NCI-H69 (cell line): ENCODE measurements around the gene ANAPC7.
"Not testable (repeated sequence)": the region's sequence is repeated elsewhere in the genome, so short reads cannot be mapped to it uniquely, and the experiment has no call there.

ENCODE experiments used
- DNase-seq: peaks from one replicate; lab custom pipeline; 2025; lab: John Stamatoyannopoulos, UW

ANAPC7 gene

DNA sequence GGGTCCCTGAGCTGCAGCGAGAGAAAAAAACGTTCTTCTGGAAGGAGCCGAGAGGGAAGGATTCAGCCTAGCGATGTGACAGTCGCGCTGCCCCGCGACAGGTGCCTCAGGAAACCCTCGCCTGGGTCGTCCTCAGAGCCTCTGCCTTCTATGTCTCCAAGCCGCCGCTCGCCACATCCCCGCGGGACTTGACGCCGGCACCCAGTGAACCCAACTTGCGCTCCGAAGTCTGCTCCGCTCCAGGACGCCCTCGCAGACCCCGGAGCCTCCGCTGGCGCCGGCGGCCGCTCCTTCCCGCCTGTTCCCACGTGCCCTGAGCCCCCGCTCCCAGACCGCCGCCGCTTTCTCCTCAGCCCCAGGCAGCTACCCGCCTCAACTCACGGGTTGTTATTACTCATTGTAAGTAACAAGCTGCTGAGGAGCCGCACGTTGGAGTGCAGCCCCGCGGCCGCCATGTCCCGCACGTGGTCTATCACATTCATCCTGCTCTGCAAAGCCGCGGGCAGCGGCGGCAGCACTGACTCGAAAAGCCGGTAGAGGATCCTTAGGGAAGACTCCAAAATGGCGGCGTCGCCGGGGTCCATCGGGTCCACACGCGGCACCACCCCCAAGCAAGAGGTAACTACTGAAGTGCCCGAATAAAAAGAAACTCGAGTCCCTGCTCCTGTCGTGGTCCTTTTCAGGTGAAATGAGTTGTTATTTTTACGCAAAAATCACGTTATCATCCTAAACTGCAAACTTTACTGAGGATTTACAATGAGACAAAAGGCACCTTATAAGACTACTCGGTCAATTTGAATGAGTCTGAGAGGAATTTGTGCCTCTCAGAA lies at the start of gene ANAPC7:
Gene ANAPC7 (minus strand): TSS at position 563 of the 830 bp plus-strand sequence. CDS start 81 bp downstream, at position 482.
- DNase-seq, result peak; percentile 97

DNA sequence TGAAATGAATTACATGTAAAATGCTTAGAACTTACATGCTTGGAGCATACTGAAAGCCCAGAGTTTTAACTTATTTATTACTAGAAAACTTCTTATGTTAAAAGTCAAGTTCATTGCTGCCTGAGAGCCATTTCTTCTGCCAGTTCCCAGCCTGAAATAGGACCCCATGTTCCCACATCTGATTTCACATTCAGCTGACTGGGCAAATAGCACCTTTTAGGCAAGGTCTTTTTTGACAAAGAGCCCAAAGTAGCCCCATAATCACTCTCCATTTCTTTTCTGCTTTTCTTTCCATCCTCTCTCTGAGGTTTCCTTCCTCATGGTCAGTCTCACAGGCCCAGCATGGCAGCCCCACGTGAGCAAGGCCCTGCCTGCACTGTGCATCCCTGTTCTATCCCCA lies 47.8 kb upstream of the ANAPC7 start:
- no peak for DNase-seq

DNA sequence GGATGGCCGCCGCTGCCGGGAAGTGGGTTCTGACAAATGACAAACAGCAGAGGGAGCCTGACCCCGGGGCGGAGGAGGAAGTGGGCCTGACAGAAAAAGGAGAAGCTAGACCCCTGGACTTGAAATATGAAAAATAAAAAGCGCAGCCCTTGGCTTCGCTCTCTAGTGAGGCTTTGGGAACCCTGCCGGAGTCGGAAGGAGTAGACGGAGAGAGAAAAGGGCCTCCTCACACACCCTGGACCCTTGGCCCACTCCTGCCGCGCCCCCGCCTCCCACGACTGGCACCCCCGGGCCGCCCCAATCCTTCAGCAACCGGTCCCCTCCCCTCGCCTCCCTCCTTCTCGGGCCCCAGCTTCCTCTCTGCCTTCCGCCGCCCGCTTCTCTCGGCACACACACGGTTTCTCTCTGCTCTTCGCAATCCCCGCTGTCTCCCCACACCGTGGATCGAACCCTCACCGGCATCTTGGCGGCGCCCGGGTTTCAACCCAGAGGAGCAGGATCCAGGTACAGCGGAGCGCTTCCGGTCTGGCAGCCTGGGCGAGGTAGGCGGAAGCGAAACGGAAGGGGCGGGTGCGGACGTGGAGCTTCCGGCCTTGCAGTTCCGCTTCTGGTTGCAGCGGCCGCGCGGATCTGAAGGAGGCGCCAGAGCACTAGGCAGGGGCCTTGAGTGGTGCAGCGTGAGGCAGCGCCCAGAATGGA lies 46.4 kb upstream of the ANAPC7 start, which contains the start of gene ARPC3:
Gene ARPC3 (minus strand): TSS at position 539 of the 699 bp plus-strand sequence. CDS start 77 bp downstream, at position 462.
- peak; percentile 98 for DNase-seq

GRCh38 chr12:110444455-110444854 lies 40.9 kb upstream of the ANAPC7 start:
- no peak for DNase-seq

- DNase-seq, result no peak
These were observed 32.7 kb upstream of the ANAPC7 start for GRCh38 chr12:110436231-110436630.

DNA sequence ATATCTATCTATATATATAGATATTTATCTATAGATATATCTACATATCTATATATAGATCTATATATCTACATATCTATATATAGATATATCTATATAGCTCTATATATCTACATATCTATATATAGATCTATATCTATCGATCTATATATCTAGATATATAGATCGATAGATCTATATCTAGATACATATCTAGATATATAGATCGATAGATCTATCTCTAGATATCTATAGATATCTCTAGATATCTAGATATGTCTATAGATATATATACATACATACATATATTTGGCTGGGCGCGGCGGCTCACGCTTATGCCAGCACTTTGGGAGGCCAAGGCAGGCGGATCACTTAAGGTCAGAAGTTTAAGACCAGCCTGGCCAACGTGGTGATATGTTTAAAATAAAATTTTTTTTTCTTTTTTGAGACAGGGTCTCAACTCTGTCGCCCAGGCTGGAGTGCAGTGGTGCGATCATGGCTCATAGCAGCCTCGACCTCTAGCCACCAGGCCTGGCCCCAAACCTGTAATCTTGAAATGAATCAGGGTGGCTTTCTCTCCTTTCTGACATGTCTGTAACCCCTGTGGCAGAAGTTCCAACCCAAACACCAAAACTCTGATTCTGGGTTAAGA lies 28.6 kb upstream of the ANAPC7 start:
- DNase-seq, result no peak

DNA sequence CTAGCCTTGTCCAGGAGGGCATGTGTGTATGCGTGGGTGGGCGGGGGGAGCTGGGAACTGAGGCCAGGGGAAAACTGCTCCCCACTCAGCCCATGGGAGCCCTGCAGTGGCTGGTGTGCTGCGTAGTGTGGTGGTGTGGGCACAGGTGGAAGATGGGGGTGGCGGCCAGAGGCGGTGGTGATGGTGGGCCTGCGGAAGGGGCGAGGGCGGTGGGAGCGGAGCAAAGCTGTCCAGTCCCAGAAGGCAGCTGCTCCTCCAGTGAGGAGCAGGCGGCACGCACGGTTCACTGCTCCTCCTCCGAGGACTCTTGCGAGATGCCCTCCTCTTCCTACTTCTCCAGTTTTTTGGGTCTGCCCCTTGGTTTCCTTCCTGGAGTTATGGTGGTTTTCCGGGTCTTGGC lies 26.2 kb upstream of the ANAPC7 start:
- not testable (repeated sequence) for DNase-seq

DNA sequence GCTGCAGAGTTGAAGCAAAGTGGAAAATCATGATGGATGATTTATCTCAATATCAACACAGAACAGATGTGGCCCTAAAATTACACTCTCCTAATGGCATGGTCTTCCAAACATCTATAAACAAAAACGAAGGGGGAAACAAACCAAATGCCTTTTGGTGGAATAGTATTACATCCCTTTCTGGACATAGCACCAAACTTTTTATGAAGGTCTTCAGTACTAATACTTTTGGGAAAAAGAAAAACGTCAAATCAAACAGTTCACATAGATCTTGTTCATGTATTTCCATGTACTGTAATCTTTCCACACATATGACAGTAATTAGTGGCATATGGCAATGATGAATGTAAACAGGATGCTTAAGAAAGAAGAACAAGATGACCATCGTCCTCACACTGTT lies 22.9 kb upstream of the ANAPC7 start:
- peak; percentile 72 for DNase-seq

GRCh38 chr12:110424237-110424636 lies 20.7 kb upstream of the ANAPC7 start:
- no peak for DNase-seq

- no peak for DNase-seq
These were observed 18.2 kb upstream of the ANAPC7 start for GRCh38 chr12:110421701-110422100.

DNA sequence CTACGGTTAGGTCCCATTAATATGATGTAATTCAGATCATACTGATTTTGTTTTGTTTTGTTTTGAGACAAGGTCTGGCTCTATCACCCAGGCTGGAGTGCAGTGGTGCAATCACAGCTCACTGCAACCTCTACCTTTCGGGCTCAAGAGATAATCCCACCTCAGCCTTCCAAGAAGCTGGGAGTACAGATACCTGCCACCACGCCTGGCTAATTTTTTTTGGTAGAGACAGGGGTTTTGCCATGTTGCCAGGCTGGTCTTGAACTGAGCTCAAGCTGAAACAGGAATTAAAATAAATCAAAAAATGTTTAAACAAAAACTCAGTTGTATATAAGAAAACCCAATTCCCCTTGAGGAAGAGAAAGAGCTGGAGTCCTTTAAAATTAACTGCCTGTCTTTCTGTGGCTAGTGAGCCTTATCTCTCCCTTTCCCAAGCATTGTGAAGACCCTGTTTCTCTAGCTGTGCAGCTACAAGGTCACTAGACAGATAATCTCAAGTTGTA lies 17.7 kb upstream of the ANAPC7 start:
- DNase-seq, result no peak

- DNase-seq, result not testable (repeated sequence)
These were observed 17.1 kb upstream of the ANAPC7 start for GRCh38 chr12:110420644-110421043.

- DNase-seq, result not testable (repeated sequence)
These were observed 13.6 kb upstream of the ANAPC7 start for GRCh38 chr12:110417113-110417512.

- not testable (repeated sequence) for DNase-seq
These were observed 6.6 kb upstream of the ANAPC7 start for GRCh38 chr12:110410086-110410485.

- DNase-seq, result not testable (repeated sequence)
These were observed 1.7 kb upstream of the ANAPC7 start for GRCh38 chr12:110405126-110405662.

- peak; percentile 93 for DNase-seq
These were observed 621 bp upstream of the ANAPC7 start for GRCh38 chr12:110403976-110404682.

GRCh38 chr12:110382683-110383082 lies 20.8 kb downstream of the ANAPC7 start:
- DNase-seq, result no peak

- DNase-seq, result no peak
These were observed 23.9 kb downstream of the ANAPC7 start for GRCh38 chr12:110379631-110380030.

DNA sequence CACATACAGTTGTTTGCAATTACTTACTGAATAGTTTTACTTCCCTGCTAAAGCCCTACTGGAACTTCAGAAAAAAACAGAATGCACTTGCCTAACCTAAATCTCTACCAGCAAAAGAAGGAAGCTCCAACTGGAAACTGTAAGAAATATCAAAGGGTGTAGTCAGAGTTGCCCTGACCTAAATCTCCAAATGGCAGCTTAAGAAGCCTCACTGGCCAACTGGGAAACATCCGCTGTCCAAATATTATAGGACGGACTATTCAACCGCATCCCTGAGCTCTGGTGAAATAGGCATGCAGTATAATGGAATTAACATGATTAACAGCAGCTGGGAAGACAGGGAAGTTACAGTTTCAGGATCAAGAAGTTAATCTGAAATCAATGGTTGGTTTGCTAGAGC lies 24.3 kb downstream of the ANAPC7 start:
- DNase-seq, result no peak

- not testable (repeated sequence) for DNase-seq
These were observed 25.2 kb downstream of the ANAPC7 start for GRCh38 chr12:110378131-110378790.
